ENCODE measurements around the gene MST1.

The MST1 gene

DNA sequence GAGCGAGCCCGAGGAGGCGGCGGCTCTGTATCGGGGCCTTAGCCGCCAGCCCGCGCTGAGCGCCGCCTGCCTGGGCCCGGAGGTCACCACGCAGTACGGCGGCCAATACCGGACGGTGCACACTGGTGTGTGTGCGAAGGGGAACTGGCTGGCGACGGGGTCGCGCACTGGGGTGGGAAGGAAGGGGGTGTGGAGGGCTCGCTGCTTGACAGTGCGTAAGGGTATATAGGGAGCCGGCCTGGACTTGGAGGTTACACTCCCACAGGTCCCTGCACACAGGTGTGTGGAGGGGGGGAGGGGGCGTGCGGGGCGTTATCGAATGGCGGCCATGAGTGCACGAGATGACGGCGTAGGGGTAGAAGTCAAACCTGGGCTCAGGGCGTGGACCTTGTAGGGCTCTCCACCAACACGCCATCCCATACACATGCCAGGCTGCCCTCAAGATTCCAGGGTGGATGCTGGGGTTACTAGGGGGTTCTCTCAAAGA lies 14.7 kb downstream of the MST1 start (continued):
- TF ChIP-seq, protein P1, sequence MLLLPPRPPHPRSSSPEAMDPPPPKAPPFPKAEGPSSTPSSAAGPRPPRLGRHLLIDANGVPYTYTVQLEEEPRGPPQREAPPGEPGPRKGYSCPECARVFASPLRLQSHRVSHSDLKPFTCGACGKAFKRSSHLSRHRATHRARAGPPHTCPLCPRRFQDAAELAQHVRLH (tag by site-specific recombination; IDR thresholded peaks at IDR 0.05), result no peak
- TF ChIP-seq ZBTB48 (tag by site-specific recombination; IDR thresholded peaks at IDR 0.05) (peak; percentile 63), SCRT1 (tag by site-specific recombination; IDR thresholded peaks at IDR 0.05; ENCODE audit: borderline replicate concordance) (peak; percentile 98), ZNF776 (tag by site-specific recombination; IDR thresholded peaks at IDR 0.05; ENCODE audit: borderline replicate concordance) (no peak), ZNF133 (tag by site-specific recombination; IDR thresholded peaks at IDR 0.05) (0 out of 2 replicates have a peak, but pooled peaks have one; percentile 13), SCRT2 (tag by site-specific recombination; IDR thresholded peaks at IDR 0.05) (peak; percentile 99)

DNA sequence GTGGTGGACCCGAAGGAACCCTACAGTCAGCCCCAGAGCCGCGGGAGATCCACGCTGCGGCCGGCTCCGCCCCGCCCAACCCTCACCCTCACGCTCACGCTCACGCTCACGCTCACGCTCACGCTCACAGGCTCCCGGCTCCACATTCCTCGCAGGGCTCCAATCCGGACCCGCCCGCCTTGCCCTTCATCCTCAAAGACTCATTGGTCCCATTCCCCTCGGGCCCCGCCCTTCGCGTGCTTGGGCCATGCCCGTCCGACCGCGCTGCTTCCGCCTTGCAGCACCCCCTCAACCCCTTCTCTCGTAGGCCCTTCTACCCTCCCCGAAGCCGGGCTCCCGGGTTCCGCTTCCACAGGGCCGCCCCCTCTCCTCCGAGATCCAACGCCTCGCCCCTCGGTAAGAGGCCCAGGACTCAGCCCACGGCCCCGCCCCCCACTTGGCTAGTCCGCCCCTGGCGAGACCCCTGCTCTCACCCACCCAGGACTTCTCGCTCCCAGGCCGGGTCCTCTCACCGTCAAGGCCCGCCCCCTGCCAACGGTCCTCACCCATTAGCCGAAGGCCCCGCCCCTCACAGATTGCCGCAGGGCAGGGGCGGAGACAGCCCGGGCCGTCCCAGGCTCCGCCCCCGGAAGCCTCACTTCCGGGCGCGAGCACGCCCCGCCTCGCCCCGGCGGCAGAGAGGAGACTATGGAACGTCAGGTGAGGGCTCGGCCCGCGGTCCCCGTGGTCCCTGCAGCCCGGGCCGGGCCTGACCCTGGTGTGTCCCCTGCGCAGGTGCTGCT lies 15.4 kb downstream of the MST1 start, which contains the start of gene APEH:
TSS of gene APEH (plus strand) at position 637 of the 782 bp plus-strand sequence. CDS start at position 688, 51 bp downstream.
- Histone ChIP-seq H3K36me3 (ENCODE audit: control insufficient read depth in 2 of 2, insufficient read depth in 1 of 2, low read length in 2 of 2) (peaks cover 0 to 37% of the 10 kb centered on the region in 2 experiments; a peak in 1 of 3 replicates), H3K9me3 (ENCODE audit: control insufficient read depth, insufficient read depth, low read depth, low read length) (no peaks in the 10 kb centered on the region), H3K27ac (ENCODE audit: extremely low read depth, low read depth, low read length) (peak within 1 kb of the TSS; percentile 72), H3K4me3 (ENCODE audit: low read depth, low read length) (peak within 1 kb of the TSS; percentile 89), H3K4me1 (ENCODE audit: control insufficient read depth, insufficient read depth, low read length) (no peaks in the 10 kb centered on the region)
- CTCF ChIA-PET, result interaction anchor here (0.6 to 5.1 kb wide), 3 partner anchors 30 to 134 kb away, joined by 3 to 104 read pairs (median 4); no protein-coding TSS in a partner anchor
- POLR2A ChIA-PET, result interaction anchor here (1.3 to 1.4 kb wide), 2 partner anchors 134 kb away, joined by 3 to 14 read pairs; no protein-coding TSS in a partner anchor
- TF ChIP-seq, protein P2, sequence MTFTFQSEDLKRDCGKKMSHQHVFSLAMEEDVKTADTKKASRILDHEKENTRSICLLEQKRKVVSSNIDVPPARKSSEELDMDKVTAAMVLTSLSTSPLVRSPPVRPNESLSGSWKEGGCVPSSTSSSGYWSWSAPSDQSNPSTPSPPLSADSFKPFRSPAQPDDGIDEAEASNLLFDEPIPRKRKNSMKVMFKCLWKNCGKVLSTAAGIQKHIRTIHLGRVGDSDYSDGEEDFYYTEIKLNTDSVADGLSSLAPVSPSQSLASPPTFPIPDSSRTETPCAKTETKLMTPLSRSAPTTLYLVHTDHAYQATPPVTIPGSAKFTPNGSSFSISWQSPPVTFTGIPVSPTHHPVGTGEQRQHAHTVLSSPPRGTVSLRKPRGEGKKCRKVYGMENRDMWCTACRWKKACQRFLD (tag by site-specific recombination; IDR thresholded peaks at IDR 0.05), result no peak
- TF ChIP-seq, protein P3, sequence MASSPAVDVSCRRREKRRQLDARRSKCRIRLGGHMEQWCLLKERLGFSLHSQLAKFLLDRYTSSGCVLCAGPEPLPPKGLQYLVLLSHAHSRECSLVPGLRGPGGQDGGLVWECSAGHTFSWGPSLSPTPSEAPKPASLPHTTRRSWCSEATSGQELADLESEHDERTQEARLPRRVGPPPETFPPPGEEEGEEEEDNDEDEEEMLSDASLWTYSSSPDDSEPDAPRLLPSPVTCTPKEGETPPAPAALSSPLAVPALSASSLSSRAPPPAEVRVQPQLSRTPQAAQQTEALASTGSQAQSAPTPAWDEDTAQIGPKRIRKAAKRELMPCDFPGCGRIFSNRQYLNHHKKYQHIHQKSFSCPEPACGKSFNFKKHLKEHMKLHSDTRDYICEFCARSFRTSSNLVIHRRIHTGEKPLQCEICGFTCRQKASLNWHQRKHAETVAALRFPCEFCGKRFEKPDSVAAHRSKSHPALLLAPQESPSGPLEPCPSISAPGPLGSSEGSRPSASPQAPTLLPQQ (tag by site-specific recombination; IDR thresholded peaks at IDR 0.05), result peak; percentile 50
- peak; percentile 57; the same call in 1 of the 2 replicates for TF ChIP-seq ZNF2 (tag by site-specific recombination; IDR thresholded peaks at IDR 0.05)
- no peak for TF ChIP-seq ZNF223 (tag by site-specific recombination; IDR thresholded peaks at IDR 0.05)
- TF ChIP-seq ZNF341 (tag by site-specific recombination; IDR thresholded peaks at IDR 0.05; ENCODE audit: low read depth), result peak; percentile 69
- TF ChIP-seq, protein P4, sequence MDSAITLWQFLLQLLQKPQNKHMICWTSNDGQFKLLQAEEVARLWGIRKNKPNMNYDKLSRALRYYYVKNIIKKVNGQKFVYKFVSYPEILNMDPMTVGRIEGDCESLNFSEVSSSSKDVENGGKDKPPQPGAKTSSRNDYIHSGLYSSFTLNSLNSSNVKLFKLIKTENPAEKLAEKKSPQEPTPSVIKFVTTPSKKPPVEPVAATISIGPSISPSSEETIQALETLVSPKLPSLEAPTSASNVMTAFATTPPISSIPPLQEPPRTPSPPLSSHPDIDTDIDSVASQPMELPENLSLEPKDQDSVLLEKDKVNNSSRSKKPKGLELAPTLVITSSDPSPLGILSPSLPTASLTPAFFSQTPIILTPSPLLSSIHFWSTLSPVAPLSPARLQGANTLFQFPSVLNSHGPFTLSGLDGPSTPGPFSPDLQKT (IDR thresholded peaks at IDR 0.05; ENCODE audit: borderline replicate concordance, low read depth, low read length), result peak; percentile 81; the same call in 1 of the 2 replicates
- peak; percentile 78 for TF ChIP-seq ZNF501 (tag by site-specific recombination; IDR thresholded peaks at IDR 0.05)
- TF ChIP-seq ZNF155 (tag by site-specific recombination; IDR thresholded peaks at IDR 0.05), result no peak
- TF ChIP-seq HOXA7 (CRISPR knock-in tag; IDR thresholded peaks at IDR 0.05; ENCODE audit: borderline replicate concordance), result no peak
- TF ChIP-seq, protein P5, sequence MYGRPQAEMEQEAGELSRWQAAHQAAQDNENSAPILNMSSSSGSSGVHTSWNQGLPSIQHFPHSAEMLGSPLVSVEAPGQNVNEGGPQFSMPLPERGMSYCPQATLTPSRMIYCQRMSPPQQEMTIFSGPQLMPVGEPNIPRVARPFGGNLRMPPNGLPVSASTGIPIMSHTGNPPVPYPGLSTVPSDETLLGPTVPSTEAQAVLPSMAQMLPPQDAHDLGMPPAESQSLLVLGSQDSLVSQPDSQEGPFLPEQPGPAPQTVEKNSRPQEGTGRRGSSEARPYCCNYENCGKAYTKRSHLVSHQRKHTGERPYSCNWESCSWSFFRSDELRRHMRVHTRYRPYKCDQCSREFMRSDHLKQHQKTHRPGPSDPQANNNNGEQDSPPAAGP (tag by site-specific recombination; IDR thresholded peaks at IDR 0.05), result no peak
- TF ChIP-seq, protein P6, sequence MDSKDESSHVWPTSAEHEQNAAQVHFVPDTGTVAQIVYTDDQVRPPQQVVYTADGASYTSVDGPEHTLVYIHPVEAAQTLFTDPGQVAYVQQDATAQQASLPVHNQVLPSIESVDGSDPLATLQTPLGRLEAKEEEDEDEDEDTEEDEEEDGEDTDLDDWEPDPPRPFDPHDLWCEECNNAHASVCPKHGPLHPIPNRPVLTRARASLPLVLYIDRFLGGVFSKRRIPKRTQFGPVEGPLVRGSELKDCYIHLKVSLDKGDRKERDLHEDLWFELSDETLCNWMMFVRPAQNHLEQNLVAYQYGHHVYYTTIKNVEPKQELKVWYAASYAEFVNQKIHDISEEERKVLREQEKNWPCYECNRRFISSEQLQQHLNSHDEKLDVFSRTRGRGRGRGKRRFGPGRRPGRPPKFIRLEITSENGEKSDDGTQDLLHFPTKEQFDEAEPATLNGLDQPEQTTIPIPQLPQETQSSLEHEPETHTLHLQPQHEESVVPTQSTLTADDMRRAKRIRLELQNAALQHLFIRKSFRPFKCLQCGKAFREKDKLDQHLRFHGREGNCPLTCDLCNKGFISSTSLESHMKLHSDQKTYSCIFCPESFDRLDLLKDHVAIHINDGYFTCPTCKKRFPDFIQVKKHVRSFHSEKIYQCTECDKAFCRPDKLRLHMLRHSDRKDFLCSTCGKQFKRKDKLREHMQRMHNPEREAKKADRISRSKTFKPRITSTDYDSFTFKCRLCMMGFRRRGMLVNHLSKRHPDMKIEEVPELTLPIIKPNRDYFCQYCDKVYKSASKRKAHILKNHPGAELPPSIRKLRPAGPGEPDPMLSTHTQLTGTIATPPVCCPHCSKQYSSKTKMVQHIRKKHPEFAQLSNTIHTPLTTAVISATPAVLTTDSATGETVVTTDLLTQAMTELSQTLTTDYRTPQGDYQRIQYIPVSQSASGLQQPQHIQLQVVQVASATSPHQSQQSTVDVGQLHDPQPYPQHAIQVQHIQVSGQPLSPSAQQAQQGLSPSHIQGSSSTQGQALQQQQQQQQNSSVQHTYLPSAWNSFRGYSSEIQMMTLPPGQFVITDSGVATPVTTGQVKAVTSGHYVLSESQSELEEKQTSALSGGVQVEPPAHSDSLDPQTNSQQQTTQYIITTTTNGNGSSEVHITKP (tag by site-specific recombination; IDR thresholded peaks at IDR 0.05), result peak; percentile 89
- TF ChIP-seq, protein P7, sequence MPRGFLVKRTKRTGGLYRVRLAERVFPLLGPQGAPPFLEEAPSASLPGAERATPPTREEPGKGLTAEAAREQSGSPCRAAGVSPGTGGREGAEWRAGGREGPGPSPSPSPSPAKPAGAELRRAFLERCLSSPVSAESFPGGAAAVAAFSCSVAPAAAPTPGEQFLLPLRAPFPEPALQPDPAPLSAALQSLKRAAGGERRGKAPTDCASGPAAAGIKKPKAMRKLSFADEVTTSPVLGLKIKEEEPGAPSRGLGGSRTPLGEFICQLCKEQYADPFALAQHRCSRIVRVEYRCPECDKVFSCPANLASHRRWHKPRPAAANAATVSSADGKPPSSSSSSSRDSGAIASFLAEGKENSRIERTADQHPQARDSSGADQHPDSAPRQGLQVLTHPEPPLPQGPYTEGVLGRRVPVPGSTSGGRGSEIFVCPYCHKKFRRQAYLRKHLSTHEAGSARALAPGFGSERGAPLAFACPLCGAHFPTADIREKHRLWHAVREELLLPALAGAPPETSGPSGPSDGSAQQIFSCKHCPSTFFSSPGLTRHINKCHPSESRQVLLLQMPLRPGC (tag by site-specific recombination; IDR thresholded peaks at IDR 0.05), result peak; percentile 57
- no peak for TF ChIP-seq REPIN1 (tag by site-specific recombination; IDR thresholded peaks at IDR 0.05; ENCODE audit: low read depth)
- peak; percentile 76 for TF ChIP-seq GLIS1 (tag by site-specific recombination; IDR thresholded peaks at IDR 0.05)
- TF ChIP-seq, protein P8, sequence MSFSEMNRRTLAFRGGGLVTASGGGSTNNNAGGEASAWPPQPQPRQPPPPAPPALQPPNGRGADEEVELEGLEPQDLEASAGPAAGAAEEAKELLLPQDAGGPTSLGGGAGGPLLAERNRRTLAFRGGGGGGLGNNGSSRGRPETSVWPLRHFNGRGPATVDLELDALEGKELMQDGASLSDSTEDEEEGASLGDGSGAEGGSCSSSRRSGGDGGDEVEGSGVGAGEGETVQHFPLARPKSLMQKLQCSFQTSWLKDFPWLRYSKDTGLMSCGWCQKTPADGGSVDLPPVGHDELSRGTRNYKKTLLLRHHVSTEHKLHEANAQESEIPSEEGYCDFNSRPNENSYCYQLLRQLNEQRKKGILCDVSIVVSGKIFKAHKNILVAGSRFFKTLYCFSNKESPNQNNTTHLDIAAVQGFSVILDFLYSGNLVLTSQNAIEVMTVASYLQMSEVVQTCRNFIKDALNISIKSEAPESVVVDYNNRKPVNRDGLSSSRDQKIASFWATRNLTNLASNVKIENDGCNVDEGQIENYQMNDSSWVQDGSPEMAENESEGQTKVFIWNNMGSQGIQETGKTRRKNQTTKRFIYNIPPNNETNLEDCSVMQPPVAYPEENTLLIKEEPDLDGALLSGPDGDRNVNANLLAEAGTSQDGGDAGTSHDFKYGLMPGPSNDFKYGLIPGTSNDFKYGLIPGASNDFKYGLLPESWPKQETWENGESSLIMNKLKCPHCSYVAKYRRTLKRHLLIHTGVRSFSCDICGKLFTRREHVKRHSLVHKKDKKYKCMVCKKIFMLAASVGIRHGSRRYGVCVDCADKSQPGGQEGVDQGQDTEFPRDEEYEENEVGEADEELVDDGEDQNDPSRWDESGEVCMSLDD (tag by site-specific recombination; IDR thresholded peaks at IDR 0.05), result peak; percentile 98

Measured in HEK293 (cell line).